WERI-Rb-1 (cell line): ENCODE measurements around the gene ABHD8.

Experiments used
- DNase-seq: peaks from one replicate; pipeline ENCODE4 v3.0.0-alpha.2; 2020
- H3K27ac ChIP-seq: fragments of 250-450 bp; sonication (Bioruptor Pico); 2 replicates; pipeline ENCODE4 v1.5.1; 2020; ENCODE audit warnings: mild to moderate bottlenecking, moderate library complexity
- H3K27me3 ChIP-seq: fragments of 250-450 bp; sonication (Bioruptor Pico); 2 replicates; pipeline ENCODE4 v1.5.1; 2021; ENCODE audit warnings: mild to moderate bottlenecking, low read depth, moderate library complexity; ENCODE audit not compliant: insufficient read depth, severe bottlenecking
- H3K36me3 ChIP-seq: fragments of 250-450 bp; sonication (Bioruptor Pico); 2 replicates; pipeline ENCODE4 v1.5.1; 2020; ENCODE audit warnings: mild to moderate bottlenecking, moderate library complexity
- H3K4me3 ChIP-seq: 2 replicates; pipeline ENCODE4 v1.5.1; 2011; ENCODE audit warnings: low read depth, mild to moderate bottlenecking, control low read depth, low read length
- H3K9me3 ChIP-seq: fragments of 250-450 bp; sonication (Bioruptor Pico); 2 replicates; pipeline ENCODE4 v1.5.1; 2021; ENCODE audit warnings: mild to moderate bottlenecking, moderate library complexity; ENCODE audit not compliant: severe bottlenecking
- CTCF ChIP-seq: IDR thresholded peaks from 2 replicates; pipeline ENCODE4 v1.5.1; 2011; ENCODE audit warnings: low read depth, mild to moderate bottlenecking, control low read depth, inconsistent platforms, low read length

Gene ABHD8

GRCh38 chr19:17347361-17347760, 44.1 kb upstream of the ABHD8 start:
- no peak for DNase-seq
- H3K4me3 ChIP-seq: no peak overlapping the region
- peaks cover 3% of the 10 kb centered on the region for H3K36me3 ChIP-seq
- no peaks in the 10 kb centered on the region for H3K27me3 ChIP-seq
- no peaks in the 10 kb centered on the region for H3K9me3 ChIP-seq
- H3K27ac ChIP-seq: no peak overlapping the region
- TF ChIP-seq CTCF: no peak

GRCh38 chr19:17346109-17346671, 43.0 kb upstream of the ABHD8 start:
- H3K27ac ChIP-seq: no peak overlapping the region
- H3K4me3 ChIP-seq: no peak overlapping the region
- peak; percentile 75 for DNase-seq
- peaks cover 12% of the 10 kb centered on the region for H3K36me3 ChIP-seq
- no peaks in the 10 kb centered on the region for H3K9me3 ChIP-seq
- no peaks in the 10 kb centered on the region for H3K27me3 ChIP-seq
- peak; percentile 98 for TF ChIP-seq CTCF

- H3K9me3 ChIP-seq: no peaks in the 10 kb centered on the region
- H3K4me3 ChIP-seq: no peak overlapping the region
- TF ChIP-seq CTCF: no peak
- H3K27me3 ChIP-seq: no peaks in the 10 kb centered on the region
- no peak overlapping the region for H3K27ac ChIP-seq
- H3K36me3 ChIP-seq: peaks cover 26% of the 10 kb centered on the region
- no peak for DNase-seq
Observed at GRCh38 chr19:17341845-17342244, 38.6 kb upstream of the ABHD8 start.

GRCh38 chr19:17341386-17341785, 38.2 kb upstream of the ABHD8 start:
- no peak for DNase-seq
- no peak overlapping the region for H3K27ac ChIP-seq
- no peak for TF ChIP-seq CTCF
- H3K27me3 ChIP-seq: no peaks in the 10 kb centered on the region
- peaks cover 26% of the 10 kb centered on the region for H3K36me3 ChIP-seq
- H3K9me3 ChIP-seq: no peaks in the 10 kb centered on the region
- no peak overlapping the region for H3K4me3 ChIP-seq

- H3K9me3 ChIP-seq: no peaks in the 10 kb centered on the region
- peaks cover 26% of the 10 kb centered on the region for H3K36me3 ChIP-seq
- H3K27ac ChIP-seq: no peak overlapping the region
- DNase-seq: no peak
- H3K27me3 ChIP-seq: no peaks in the 10 kb centered on the region
- TF ChIP-seq CTCF: no peak
- H3K4me3 ChIP-seq: no peak overlapping the region
Observed at GRCh38 chr19:17340871-17341357, 37.7 kb upstream of the ABHD8 start.

GRCh38 chr19:17340302-17340870, 37.2 kb upstream of the ABHD8 start:
- H3K27me3 ChIP-seq: no peaks in the 10 kb centered on the region
- H3K36me3 ChIP-seq: peaks cover 26% of the 10 kb centered on the region
- DNase-seq: no peak
- no peak for TF ChIP-seq CTCF
- no peak overlapping the region for H3K27ac ChIP-seq
- H3K9me3 ChIP-seq: no peaks in the 10 kb centered on the region
- no peak overlapping the region for H3K4me3 ChIP-seq
